NCI-H2107 treated with DMSO at 0.1 percent for 48 hours (cell line): Measurements from ENCODE around the gene EPHA1.
A peak's percentile ranks its signal among the peaks of the same experiment; 100 is the strongest.

Experiments used
- DNase-seq: peaks from one replicate; lab custom pipeline; 2025; ENCODE audit not compliant: unreplicated experiment; lab: John Stamatoyannopoulos, UW

The EPHA1 gene

GRCh38 chr7:143390104-143390772 is 18.4 kb downstream of the EPHA1 start:
- no peak for DNase-seq

GRCh38 chr7:143389316-143390103 is 19.1 kb downstream of the EPHA1 start:
- DNase-seq, result no peak

- no peak for DNase-seq
Measured at GRCh38 chr7:143388491-143389101, 20.1 kb downstream of the EPHA1 start.

GRCh38 chr7:143388051-143388450 is 20.6 kb downstream of the EPHA1 start:
- DNase-seq, result no peak

GRCh38 chr7:143387156-143387975 is 21.3 kb downstream of the EPHA1 start:
- no peak for DNase-seq

- DNase-seq, result no peak
Measured at GRCh38 chr7:143385891-143386781, 22.5 kb downstream of the EPHA1 start.

- DNase-seq, result no peak
Measured at GRCh38 chr7:143384661-143385631, 23.7 kb downstream of the EPHA1 start.

- no peak for DNase-seq
Measured at GRCh38 chr7:143384148-143384547, 24.5 kb downstream of the EPHA1 start.

- no peak for DNase-seq
Measured at GRCh38 chr7:143383642-143383957, 25.1 kb downstream of the EPHA1 start.

- no peak for DNase-seq
Measured at GRCh38 chr7:143382791-143383641, 25.6 kb downstream of the EPHA1 start.

- no peak for DNase-seq
Measured at GRCh38 chr7:143382126-143382790, 26.4 kb downstream of the EPHA1 start.

- no peak for DNase-seq
Measured at GRCh38 chr7:143381427-143382125, 27.1 kb downstream of the EPHA1 start.

- peak; percentile 3 for DNase-seq
Measured at GRCh38 chr7:143380646-143381426, 27.8 kb downstream of the EPHA1 start, which contains the start of gene ZYX. Gene ZYX, plus strand, starts transcription at chr7:143381345. Its CDS starts 227 bp downstream, at chr7:143381572.

GRCh38 chr7:143380260-143380645 is 28.4 kb downstream of the EPHA1 start:
- peak; percentile 45 for DNase-seq

- DNase-seq, result no peak
Measured at GRCh38 chr7:143379611-143380259, 28.9 kb downstream of the EPHA1 start.

GRCh38 chr7:143376396-143376795 is 32.3 kb downstream of the EPHA1 start:
- no peak for DNase-seq
